Cardiac fibroblast (primary cell): ENCODE measurements around the gene ANKRD29.

Experiments
- DNase-seq, 2 donors: peaks; one replicate each; pipeline versions ENCODE4 v3.0.0 to v3.0.0-alpha.2; 2010; ENCODE audit warnings: low read depth in 2 of 2
- H3K4me3 ChIP-seq, 2 donors: replicated peaks in 1 of 2; 1 replicate in 1 of 2; 2 replicates in 1 of 2; pipeline ENCODE4 v1.5.1; 2011; ENCODE audit warnings: low read depth in 2 of 2, low read length in 2 of 2, mild to moderate bottlenecking in 2 of 2, moderate library complexity in 1 of 2
- TF ChIP-seq, protein P1 (sequence below): IDR thresholded peaks from one replicate; pipeline ENCODE4 v1.5.1; 2011; ENCODE audit warnings: low read depth, mild to moderate bottlenecking, low read length, inconsistent platforms

The ANKRD29 gene

DNA sequence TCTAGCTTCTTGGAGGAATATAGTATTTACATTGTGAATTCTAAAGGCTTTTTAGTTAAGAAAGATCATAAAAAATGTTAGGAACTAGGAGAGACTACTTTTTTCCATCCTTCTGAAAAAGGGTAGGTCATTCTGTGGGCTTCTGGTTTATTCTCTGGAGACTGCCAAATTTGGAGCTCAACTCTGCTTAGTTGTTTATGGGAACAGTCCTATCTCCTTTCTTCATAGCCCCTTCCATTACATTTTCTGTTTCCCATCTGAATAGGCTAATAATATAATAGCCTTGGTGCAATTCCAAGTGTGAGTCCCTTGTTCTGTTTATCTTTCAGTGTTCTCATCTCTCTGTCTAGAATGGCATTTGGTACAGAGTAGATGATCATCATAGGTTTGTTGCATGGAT lies 42.1 kb upstream of the ANKRD29 start:
- TF ChIP-seq, protein P1, sequence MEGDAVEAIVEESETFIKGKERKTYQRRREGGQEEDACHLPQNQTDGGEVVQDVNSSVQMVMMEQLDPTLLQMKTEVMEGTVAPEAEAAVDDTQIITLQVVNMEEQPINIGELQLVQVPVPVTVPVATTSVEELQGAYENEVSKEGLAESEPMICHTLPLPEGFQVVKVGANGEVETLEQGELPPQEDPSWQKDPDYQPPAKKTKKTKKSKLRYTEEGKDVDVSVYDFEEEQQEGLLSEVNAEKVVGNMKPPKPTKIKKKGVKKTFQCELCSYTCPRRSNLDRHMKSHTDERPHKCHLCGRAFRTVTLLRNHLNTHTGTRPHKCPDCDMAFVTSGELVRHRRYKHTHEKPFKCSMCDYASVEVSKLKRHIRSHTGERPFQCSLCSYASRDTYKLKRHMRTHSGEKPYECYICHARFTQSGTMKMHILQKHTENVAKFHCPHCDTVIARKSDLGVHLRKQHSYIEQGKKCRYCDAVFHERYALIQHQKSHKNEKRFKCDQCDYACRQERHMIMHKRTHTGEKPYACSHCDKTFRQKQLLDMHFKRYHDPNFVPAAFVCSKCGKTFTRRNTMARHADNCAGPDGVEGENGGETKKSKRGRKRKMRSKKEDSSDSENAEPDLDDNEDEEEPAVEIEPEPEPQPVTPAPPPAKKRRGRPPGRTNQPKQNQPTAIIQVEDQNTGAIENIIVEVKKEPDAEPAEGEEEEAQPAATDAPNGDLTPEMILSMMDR = no peak
- no peak for DNase-seq
- no peak overlapping the region for H3K4me3 ChIP-seq

DNA sequence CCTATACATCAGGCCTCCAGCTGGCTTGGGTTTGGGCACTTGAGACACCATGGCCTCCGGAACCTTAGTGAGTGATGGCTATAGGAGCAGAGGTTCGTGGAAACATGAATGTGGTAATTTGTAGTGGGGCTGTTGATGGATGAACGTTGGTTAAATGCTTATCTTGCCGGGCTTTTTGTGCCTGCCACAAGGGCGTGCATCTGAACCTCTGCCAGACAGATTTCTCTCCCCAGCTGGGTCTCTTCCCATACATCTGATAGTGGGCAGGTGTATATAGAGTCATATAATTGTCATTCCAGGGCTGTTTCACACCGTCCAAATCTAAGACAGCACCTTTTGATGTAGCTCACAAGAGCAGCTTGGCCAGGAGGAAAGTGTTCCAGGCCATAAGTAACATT lies 41.3 kb upstream of the ANKRD29 start:
- no peak overlapping the region for H3K4me3 ChIP-seq
- no peak for DNase-seq
- TF ChIP-seq, protein P1 = no peak

DNA sequence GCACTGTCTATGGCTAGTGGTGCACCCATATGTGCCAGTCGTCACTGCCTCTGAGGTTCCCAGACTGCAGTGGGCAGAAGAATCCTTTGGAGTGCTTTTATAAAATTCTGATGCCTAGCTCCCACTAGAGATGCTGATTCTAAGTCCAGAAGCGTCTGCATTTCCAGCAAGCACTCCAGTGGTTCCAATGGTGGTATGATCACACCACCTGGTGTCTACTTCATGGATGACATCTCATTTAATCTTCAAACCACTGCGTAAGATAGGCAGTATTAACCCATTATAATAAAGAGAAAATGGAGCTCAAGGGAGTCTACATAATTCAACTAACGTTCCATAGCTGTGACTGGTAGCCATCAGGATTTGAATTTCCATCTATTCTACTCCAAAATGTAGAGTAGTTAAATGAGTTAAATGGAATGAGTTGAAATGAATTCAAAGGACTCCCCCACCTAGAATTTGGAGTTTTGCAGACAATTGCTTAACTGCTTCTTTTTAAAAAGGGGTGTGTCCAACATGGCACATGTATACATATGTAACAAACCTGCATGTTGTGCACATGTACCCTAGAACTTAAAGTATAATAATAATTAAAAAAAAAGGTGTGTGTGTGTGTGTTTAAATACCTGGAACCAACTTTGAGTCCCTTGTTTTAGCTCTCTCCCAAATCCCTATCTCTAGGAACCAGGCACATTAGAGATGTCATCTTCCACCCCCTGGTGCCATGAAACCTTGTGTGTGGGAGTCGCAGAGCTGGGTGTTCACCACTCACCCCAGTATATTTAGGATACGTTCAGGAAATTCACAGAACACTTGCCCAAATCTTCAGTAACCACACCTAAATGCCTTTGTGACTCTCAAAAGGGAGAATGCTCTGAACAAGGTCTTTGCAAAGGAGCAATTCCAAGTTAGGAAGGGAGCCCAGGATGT lies 40.6 kb upstream of the ANKRD29 start:
- DNase-seq = peak; percentile 78 to 85
- TF ChIP-seq, protein P1 = peak; percentile 62
- no peak overlapping the region for H3K4me3 ChIP-seq

DNA sequence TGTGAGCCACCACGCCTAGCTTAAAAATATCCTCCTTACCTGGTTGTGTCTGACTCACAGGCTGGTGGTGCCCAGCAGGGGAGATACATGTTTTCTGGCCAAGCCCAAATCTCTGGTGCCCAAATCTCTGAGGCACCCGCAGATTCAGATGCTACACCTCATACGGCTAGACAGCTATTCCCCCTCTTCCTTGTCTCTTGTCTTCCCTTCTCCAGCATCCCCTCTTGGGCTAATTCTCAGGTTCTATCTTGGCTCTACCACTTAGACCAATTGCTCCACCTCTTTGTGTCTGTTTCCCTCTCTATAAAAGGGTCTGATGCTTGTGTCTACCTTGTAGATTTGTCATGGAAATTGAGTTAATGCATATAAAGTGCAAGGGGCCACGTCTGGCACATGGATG lies 39.9 kb upstream of the ANKRD29 start:
- DNase-seq = no peak
- no peak overlapping the region for H3K4me3 ChIP-seq
- TF ChIP-seq, protein P1 = no peak

DNA sequence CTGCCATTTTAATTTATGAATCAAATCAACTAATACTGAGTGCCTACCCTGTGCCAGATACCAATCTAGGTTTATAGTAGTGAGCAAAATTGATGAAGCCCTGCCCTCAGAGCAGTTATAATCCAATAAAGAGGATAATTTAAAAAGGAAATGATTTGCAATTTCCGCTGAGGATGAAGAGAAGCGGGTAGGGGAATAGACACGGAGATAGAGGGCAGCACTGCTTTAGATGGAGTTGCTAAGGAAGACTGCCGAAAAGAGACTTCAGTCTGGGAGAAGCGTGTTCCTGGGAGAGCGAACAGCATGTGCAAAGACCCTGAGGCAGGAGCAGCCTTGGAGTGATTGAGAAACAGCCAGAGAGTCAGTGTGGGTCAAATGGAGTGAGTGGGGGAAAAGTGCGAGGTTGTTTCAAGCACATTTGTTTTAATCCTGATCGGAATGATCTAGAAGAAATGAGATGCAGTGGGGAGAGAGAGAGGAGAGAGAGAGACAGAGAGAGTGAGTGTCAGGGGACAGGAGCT lies 38.9 kb upstream of the ANKRD29 start:
- H3K4me3 ChIP-seq = no peak overlapping the region
- TF ChIP-seq, protein P1 = no peak
- no peak for DNase-seq

DNA sequence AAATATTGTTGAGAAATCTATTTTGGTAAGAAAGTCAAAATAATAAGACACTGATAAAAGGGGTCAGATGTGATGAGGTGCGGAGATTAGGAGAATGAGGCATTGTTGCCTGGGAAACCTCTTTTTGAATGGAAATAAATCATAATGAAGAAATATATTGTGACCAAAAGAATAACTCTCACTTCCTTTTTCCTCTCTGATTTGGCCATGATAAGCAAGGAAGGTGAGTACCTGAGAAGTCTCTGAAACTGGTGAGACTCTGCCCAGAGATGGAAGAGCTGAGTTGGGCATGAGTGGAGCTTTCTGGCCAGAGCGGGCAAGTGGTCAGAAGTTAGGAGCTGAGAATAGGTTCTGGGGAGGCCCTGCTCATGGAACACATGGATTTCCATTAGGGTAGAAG lies 38.3 kb upstream of the ANKRD29 start:
- TF ChIP-seq, protein P1 = no peak
- H3K4me3 ChIP-seq = no peak overlapping the region
- DNase-seq = no peak
